Gastroesophageal sphincter (tissue), 3 donors: ENCODE data around the gene TIMM9.

ENCODE experiments used
- CTCF ChIP-seq, 4 experiments: fragments of 200-600 bp in 2 of 4; fragments of 450-650 bp in 2 of 4; sonication (generic) in 1 of 4; IDR thresholded peaks; one replicate each; pipeline ENCODE4 v1.5.1; 2017 to 2019; ENCODE audit warnings: antibody characterized with exemption in 4 of 4, mild to moderate bottlenecking in 2 of 4, moderate library complexity in 2 of 4
- EP300 ChIP-seq: sonication (generic); formaldehyde crosslinking; IDR thresholded peaks from one replicate; pipeline ENCODE4 v1.6.1; 2017; ENCODE audit warnings: antibody characterized with exemption, mild to moderate bottlenecking
- POLR2A ChIP-seq, 2 donors: fragments of 450-650 bp; IDR thresholded peaks; one replicate each; pipeline ENCODE4 v1.6.1; 2017; ENCODE audit warnings: antibody characterized with exemption in 2 of 2, mild to moderate bottlenecking in 2 of 2, moderate library complexity in 1 of 2
- POLR2AphosphoS5 ChIP-seq: sonication (generic); formaldehyde crosslinking; IDR thresholded peaks from one replicate; pipeline ENCODE4 v1.6.1; 2017; ENCODE audit warnings: antibody characterized with exemption

GRCh38 chr14:58376791-58377190, 50.5 kb downstream of the TIMM9 start:
- TF ChIP-seq POLR2AphosphoS5 (no peak), CTCF (IDR thresholded peaks at IDR 0.05) (no peak), POLR2A (IDR thresholded peaks at IDR 0.05) (no peak), EP300 (no peak)
